GM21447 (cell line): ENCODE data around the gene TIGIT.

Experiments
- ATAC-seq: cut with Tn5 transposase; IDR thresholded peaks from one replicate; pipeline ENCODE4 v1.9.1; 2021; ENCODE audit not compliant: unreplicated experiment

Gene TIGIT

DNA sequence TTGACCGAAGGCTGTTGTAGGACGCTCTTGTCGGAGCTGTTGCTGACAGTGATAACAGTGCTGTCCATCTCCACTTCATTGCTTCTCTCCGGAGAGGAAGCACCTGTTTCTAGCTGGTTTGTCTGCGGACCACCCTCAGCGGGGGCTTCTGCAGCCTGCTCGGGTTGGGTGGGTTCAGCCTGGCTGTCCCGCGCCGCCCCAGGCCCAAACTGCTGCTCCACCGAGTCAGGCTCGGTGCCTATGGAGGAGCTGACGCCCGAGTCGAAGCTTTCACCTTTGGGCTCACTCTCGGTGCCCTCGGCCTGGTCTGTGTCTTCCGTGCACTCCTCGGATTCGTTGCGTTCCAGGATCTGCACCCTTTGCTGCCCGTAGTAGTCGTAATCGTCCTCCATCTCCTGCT, 56.9 kb downstream of the TIGIT start:
- ATAC-seq = no peak

DNA sequence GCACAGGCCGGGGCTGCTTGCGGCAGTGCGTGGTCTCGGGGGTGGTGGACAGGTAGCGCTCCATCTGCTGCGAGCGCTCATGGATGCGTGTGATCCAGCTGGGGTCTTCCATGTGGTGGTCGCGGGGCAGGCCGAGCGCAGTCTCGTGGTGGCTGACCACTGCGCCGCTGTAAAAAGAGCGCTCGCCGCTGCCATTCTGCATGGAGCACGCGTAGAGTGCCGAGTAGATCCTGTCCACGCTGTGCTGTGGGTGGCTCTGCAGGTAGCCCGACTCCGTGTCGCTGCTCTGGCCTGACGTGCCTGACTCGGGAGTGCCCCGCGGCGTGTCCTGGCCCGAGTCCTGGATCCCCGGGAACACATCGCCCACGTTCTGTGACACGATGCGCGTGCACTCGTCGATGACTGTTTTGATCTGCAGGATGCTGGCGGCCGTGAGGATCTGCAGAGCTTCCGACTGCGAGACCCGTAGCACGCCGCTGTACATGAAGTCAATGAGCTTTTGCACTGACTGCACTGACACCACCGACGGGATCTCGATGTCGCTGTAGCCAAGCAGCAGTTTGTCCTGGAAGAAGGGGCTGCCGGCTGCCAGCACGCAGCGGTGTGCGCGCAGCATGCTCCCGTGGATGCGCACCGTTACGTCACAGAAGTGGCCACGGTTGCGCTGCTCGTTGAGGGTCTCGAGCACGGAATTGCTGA, 57.4 kb downstream of the TIGIT start:
- no peak for ATAC-seq

DNA sequence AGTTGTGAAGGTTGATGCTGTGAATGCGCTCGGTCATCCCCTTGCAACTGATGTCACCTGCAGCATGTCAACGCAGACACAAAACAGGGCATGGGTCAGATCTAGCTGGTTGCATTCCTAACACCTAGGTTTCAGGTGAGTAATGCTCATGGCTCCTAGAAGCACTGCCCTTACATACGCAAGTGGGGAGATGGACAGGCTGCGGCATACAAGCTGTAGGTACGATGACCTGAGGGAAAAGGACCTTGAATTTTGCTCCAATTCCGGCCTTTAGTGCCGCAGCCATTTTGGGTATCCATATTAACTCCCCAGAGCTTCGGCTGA, 58.0 kb downstream of the TIGIT start:
- ATAC-seq = no peak

DNA sequence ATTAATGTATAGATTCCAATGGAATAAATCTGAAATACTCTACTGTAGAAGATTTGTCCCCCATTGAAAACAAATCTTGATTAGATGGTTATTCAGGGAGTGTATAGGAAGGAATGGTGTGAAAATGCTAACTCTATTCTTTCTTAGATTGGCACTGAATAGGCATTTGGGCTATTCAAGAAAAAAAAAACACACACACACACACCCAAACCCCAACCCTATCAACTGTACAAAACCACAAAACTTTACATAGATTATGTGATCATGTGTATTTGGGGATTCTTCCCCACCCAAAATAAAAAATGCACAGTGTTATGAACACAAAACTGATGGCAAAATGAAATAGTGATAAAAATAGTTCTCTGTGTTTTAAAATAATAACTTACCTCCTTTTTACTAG, 61.8 kb downstream of the TIGIT start:
- no peak for ATAC-seq

DNA sequence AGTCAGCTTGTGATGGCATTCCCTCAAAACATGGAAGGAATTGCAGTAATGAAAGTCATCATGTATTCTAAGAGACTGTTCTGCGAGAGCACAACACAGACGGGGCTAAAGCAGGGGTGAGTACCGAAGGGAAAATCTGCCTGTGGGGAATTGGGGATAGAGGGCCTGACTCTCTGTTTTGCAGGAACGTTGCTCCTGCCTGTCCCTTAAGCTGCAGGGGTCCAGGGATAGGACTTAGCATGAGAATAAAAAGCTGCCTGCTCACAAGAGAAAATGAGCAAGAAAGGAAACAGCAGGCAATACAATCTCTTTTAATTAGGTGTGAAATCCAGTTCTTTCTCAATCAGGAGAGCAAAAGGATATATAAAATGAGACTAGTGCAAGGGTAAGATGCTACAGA, 62.2 kb downstream of the TIGIT start:
- ATAC-seq = no peak

DNA sequence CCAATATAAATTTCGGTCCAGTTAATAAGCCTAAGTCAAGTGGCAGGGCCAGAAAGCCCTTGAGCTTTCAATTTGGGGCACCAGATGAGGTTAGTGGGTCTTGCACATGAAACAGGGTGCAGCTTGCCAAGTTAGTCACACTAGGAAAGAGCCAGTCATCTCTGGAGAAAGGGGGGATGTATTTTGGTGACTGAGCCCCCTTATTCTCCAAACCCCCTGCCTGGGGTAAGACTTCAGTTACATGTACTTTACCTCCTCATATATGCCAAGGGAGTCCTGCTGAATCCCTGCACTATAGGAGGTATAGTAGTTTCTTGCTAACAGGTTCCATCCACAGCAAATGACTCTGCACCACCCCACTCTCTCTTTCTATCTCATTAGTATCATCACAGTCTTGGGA, 62.7 kb downstream of the TIGIT start:
- no peak for ATAC-seq
